ENCODE data around the gene RPS15. TPM values are rescaled to one million over a fixed set of nuclear protein-coding genes. Genes with fewer than 3 reads are reported as not detected.

The RPS15 gene
- total and polyA plus RNA-seq, 2 of the 13 experiments (the other 11 are each of a cell fraction or from before 2014, with no cell fraction given) = 695 to 1,411 TPM

DNA sequence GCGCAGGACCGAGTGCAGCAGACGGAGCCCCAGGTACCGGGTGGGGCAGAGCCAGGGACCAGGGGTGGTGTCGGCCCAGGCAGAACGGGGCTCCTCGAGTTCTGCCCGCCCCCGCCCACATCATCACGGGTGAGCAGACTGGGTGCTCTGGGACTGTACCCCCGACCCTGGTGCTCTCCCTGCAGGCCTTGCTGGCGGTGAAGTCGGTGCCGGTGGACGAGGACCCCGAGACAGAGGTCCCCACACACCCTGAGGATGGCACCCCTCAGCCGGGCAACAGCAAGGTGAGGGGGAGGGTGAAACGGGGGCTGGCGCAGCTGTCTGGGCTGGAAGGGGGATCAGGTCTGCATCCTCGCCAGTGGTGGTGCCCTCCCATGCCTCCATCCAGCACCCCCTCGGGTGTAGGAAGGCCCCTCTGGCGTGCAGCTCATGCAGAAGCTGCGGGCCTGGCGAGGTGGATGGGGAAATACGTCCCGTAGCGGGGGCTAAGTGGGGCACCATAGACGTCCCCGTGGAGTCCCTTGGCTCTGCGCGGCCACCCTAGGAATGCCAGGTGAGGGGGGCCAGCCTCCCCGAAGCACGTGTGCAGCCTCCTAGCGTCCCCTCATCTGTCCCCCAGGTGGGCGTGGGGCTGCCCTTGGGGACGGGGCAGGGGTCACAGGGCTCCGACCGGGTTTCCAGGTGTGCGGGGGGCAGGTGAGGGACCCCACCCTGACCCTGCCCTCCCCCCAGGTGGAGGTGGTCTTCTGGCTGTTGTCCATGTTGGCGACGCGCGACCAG, 18.1 kb downstream of the RPS15 start (continued):
- TF ChIP-seq, protein P1, sequence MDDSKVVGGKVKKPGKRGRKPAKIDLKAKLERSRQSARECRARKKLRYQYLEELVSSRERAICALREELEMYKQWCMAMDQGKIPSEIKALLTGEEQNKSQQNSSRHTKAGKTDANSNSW (CRISPR knock-in tag; IDR thresholded peaks at IDR 0.05; ENCODE audit: borderline replicate concordance) = no peak
- no peak for TF ChIP-seq U2AF1 (optimal IDR thresholded peaks at IDR 0.05; ENCODE audit: low read depth, low read length)
- TF ChIP-seq CREB3 (CRISPR knock-in tag; IDR thresholded peaks at IDR 0.05) = no peak
- no peak for TF ChIP-seq GLI4 (CRISPR knock-in tag; IDR thresholded peaks at IDR 0.05; ENCODE audit: borderline replicate concordance)
- no peak for TF ChIP-seq MED1 (CRISPR knock-in tag; IDR thresholded peaks at IDR 0.05)
- TF ChIP-seq PAF1 (CRISPR knock-in tag; IDR thresholded peaks at IDR 0.05) = no peak
- TF ChIP-seq RXRA (CRISPR knock-in tag; IDR thresholded peaks at IDR 0.05) = peak; percentile 47; the same call in 1 of the 2 replicates
- no peak for TF ChIP-seq BORCS8-MEF2B (CRISPR knock-in tag; IDR thresholded peaks at IDR 0.05)
- no peak for TF ChIP-seq YY1 (IDR thresholded peaks at IDR 0.05; ENCODE audit: insufficient read depth, insufficient replicate concordance, low read depth, low read length)
- TF ChIP-seq TOPORS (CRISPR knock-in tag; IDR thresholded peaks at IDR 0.05) = no peak
- TF ChIP-seq AGO1 (IDR thresholded peaks at IDR 0.05; ENCODE audit: low read depth, low read length, poor library complexity, severe bottlenecking) = peak; percentile 72
